ENCODE measurements around the gene CARMIL1.

The CARMIL1 gene

GRCh38 chr6:25278914-25279747, at the start of gene CARMIL1:
TSS of gene CARMIL1 (plus strand) at chr6:25279374. CDS start at chr6:25279796, 422 bp downstream.
- peak; percentile 55 to 61 for DNase-seq

GRCh38 chr6:25229671-25230321, 49.4 kb upstream of the CARMIL1 start:
- DNase-seq, result no peak

- DNase-seq, result no peak
Observed at GRCh38 chr6:25232479-25232878, 46.7 kb upstream of the CARMIL1 start.

- no peak for DNase-seq
Observed at GRCh38 chr6:25233226-25233625, 45.9 kb upstream of the CARMIL1 start.

- DNase-seq, result no peak
Observed at GRCh38 chr6:25237579-25237978, 41.6 kb upstream of the CARMIL1 start.

GRCh38 chr6:25239059-25239458, 40.1 kb upstream of the CARMIL1 start:
- DNase-seq, result no peak

GRCh38 chr6:25239498-25239897, 39.7 kb upstream of the CARMIL1 start:
- no peak for DNase-seq

GRCh38 chr6:25242567-25242966, 36.6 kb upstream of the CARMIL1 start:
- DNase-seq, result no peak

- no peak for DNase-seq
Observed at GRCh38 chr6:25244865-25245264, 34.3 kb upstream of the CARMIL1 start.

- no peak for DNase-seq
Observed at GRCh38 chr6:25248123-25248522, 31.1 kb upstream of the CARMIL1 start.

GRCh38 chr6:25249133-25249532, 30.0 kb upstream of the CARMIL1 start:
- no peak for DNase-seq

- peak in 1 of 2 donors; percentile 10 for DNase-seq
Observed at GRCh38 chr6:25250878-25251277, 28.3 kb upstream of the CARMIL1 start.

GRCh38 chr6:25251426-25251825, 27.7 kb upstream of the CARMIL1 start:
- no peak for DNase-seq

GRCh38 chr6:25253351-25253750, 25.8 kb upstream of the CARMIL1 start:
- DNase-seq, result no peak

GRCh38 chr6:25254671-25255070, 24.5 kb upstream of the CARMIL1 start:
- no peak for DNase-seq

GRCh38 chr6:25257686-25258348, 21.4 kb upstream of the CARMIL1 start:
- no peak for DNase-seq

GRCh38 chr6:25259756-25260155, 19.4 kb upstream of the CARMIL1 start:
- no peak for DNase-seq

GRCh38 chr6:25263657-25264056, 15.5 kb upstream of the CARMIL1 start:
- DNase-seq, result no peak

- no peak for DNase-seq
Observed at GRCh38 chr6:25266456-25267100, 12.6 kb upstream of the CARMIL1 start.

GRCh38 chr6:25267662-25268061, 11.5 kb upstream of the CARMIL1 start:
- no peak for DNase-seq

- no peak for DNase-seq
Observed at GRCh38 chr6:25270559-25270958, 8.6 kb upstream of the CARMIL1 start.

- no peak for DNase-seq
Observed at GRCh38 chr6:25275436-25275835, 3.7 kb upstream of the CARMIL1 start.

GRCh38 chr6:25277386-25277785, 1.8 kb upstream of the CARMIL1 start:
- DNase-seq, result no peak
